GM12878 (cell line): ENCODE data around the gene ATP8B1. TPM values are rescaled to one million over a fixed set of nuclear protein-coding genes. Genes with fewer than 3 reads are reported as not detected.

Experiments
- ATAC-seq: fragments of 200-7000 bp; cut with Tn5 transposase; 3 replicates; pipeline ENCODE4 v1.9.1; 2020; ENCODE audit warnings: mild to moderate bottlenecking, moderate library complexity
- BruUV-seq: library from RNA; stranded (reverse); fragments of 400-500 nt; replicated peaks from 2 replicates; lab custom pipeline; 2021; lab: Mats Ljungman, UMichigan
- CTCF ChIA-PET: fragments of 300-600 bp; sonication (Branson Sonifier 250); formaldehyde crosslinking; extraction: SDS; loops from one replicate; lab custom pipeline; 2021; ENCODE audit warnings: inconsistent platforms; lab: Yijun Ruan, JAX
- POLR2A ChIA-PET: fragments of 350-600 bp; formaldehyde crosslinking; extraction: SDS; loops from one replicate; lab custom pipeline; 2021; ENCODE audit warnings: inconsistent platforms; lab: Charles Lee
- RAD21 ChIA-PET: fragments of 300-600 bp; sonication (Branson Sonifier 250); formaldehyde crosslinking; loops from one replicate; lab custom pipeline; 2023; ENCODE audit warnings: antibody characterized with exemption; ENCODE audit not compliant: unreplicated experiment; lab: Charles Lee
- SMC1A ChIA-PET: fragments of 300-600 bp; sonication (Branson Sonifier 250); formaldehyde crosslinking; loops from one replicate; lab custom pipeline; 2023; ENCODE audit not compliant: unreplicated experiment, uncharacterized antibody; lab: Charles Lee
- DNase-seq: peaks from one replicate; pipeline ENCODE4 v3.0.0-alpha.2; 2011; ENCODE audit warnings: low read depth, low spot score
- FAIRE-seq: peaks from 3 replicates; lab custom pipeline; 2011; peaks lifted over from hg19 to GRCh38; lab: Jason Lieb, UNC
- H2AFZ ChIP-seq: 2 replicates; pipeline ENCODE4 v1.6.0; 2011; ENCODE audit warnings: low read depth, low read length, control low read depth; ENCODE audit not compliant: control insufficient read depth
- H3K27ac ChIP-seq: 2 replicates; pipeline ENCODE4 v1.5.1; 2011; ENCODE audit warnings: control low read depth; ENCODE audit not compliant: control insufficient read depth, insufficient read depth
- H3K27me3 ChIP-seq, 2 experiments: replicated peaks in 1 of 2; 2 replicates each; pipeline versions ENCODE4 v1.6.0 to v1.6.1; 2011; ENCODE audit warnings: low read length in 1 of 2; ENCODE audit not compliant: control insufficient read depth in 2 of 2, insufficient read depth in 2 of 2
- H3K36me3 ChIP-seq, 2 experiments: 2 replicates each; pipeline ENCODE4 v1.5.1; 2011; ENCODE audit warnings: low read length in 1 of 2; ENCODE audit not compliant: control insufficient read depth in 2 of 2, insufficient read depth in 2 of 2
- H3K4me1 ChIP-seq: 2 replicates; pipeline ENCODE4 v1.6.1; 2011; ENCODE audit warnings: mild to moderate bottlenecking, low read length, moderate library complexity, mixed read lengths; ENCODE audit not compliant: control insufficient read depth, insufficient read depth
- H3K4me2 ChIP-seq: 2 replicates; pipeline ENCODE4 v1.6.0; 2011; ENCODE audit warnings: control low read depth; ENCODE audit not compliant: control insufficient read depth, insufficient read depth
- H3K4me3 ChIP-seq: fragments of 200-600 bp; sonication (generic); 2 replicates; pipeline ENCODE4 v1.5.1; 2016
- H3K79me2 ChIP-seq: 2 replicates; pipeline ENCODE4 v1.6.0; 2011; ENCODE audit warnings: low read length; ENCODE audit not compliant: control insufficient read depth, insufficient read depth
- H3K9ac ChIP-seq: 2 replicates; pipeline ENCODE4 v1.8.0; 2011; ENCODE audit warnings: low read length, control low read depth, mixed read lengths; ENCODE audit not compliant: control insufficient read depth, insufficient read depth
- H3K9me3 ChIP-seq: replicated peaks from 3 replicates; pipeline ENCODE4 v1.5.1; 2011; ENCODE audit warnings: mild to moderate bottlenecking, low read length; ENCODE audit not compliant: control insufficient read depth, insufficient read depth
- H4K20me1 ChIP-seq: 2 replicates; pipeline ENCODE4 v1.6.0; 2011; ENCODE audit not compliant: control insufficient read depth, insufficient read depth
- BRCA1 ChIP-seq: IDR thresholded peaks from 2 replicates; pipeline ENCODE4 v1.6.1; 2011; ENCODE audit warnings: low read depth, low read length, improper control_type of control experiment
- IRF5 ChIP-seq: fragments of 450-650 bp; IDR thresholded peaks from 2 replicates; pipeline ENCODE4 v1.6.1; 2017; ENCODE audit warnings: borderline replicate concordance
- JUNB ChIP-seq: IDR thresholded peaks from 2 replicates; pipeline ENCODE4 v1.6.1; 2016; ENCODE audit warnings: antibody characterized with exemption, mild to moderate bottlenecking
- NBN ChIP-seq: fragments of 450-650 bp; IDR thresholded peaks from 2 replicates; pipeline ENCODE4 v1.6.1; 2016
- RELB ChIP-seq: fragments of 450-650 bp; IDR thresholded peaks from 2 replicates; pipeline ENCODE4 v1.6.1; 2017; ENCODE audit warnings: low read depth, mild to moderate bottlenecking, moderate library complexity
- RFX5 ChIP-seq: IDR thresholded peaks from 2 replicates; pipeline ENCODE4 v1.6.1; 2011; ENCODE audit warnings: low read depth, low read length, improper control_type of control experiment
- SMARCA5 ChIP-seq: fragments of 450-650 bp; IDR thresholded peaks from 2 replicates; pipeline ENCODE4 v1.6.1; 2017; ENCODE audit warnings: mild to moderate bottlenecking
- WGBS: methylation state at CpG from one replicate; pipeline ENCODE4 v1.1.6; 2016; ENCODE audit warnings: low lambda C conversion rate; ENCODE audit not compliant: insufficient replicate concordance, insufficient coverage; ENCODE audit errors: missing lambda C conversion rate; 5-methylcytosine and 5-hydroxymethylcytosine counted together
- in situ Hi-C: fragments of 300-500 bp; cut with MboI; formaldehyde crosslinking; loops from 9 replicates; pipeline ENCODE4 v1.14.3; 2018; ENCODE audit warnings: mixed read lengths
- intact Hi-C: fragments of 100-400 bp; cut with micrococcal nuclease; formaldehyde crosslinking; loops from one replicate; pipeline ENCODE4 v1.14.2; 2022; ENCODE audit not compliant: unreplicated experiment
- polyA plus RNA-seq, 11 experiments: library from polyadenylated mRNA; depleted of rRNA in 4 of 11; unstranded in 6 of 11; stranded (reverse) in 5 of 11; fragments of >200 nt; fragmentation: Nextera tagmentation in 4 of 11; fragmentation: Illumina TruSeq in 1 of 11; extraction: Ambion mirVana in 4 of 11; extraction: Trizol in 1 of 11; gene quantifications; 1 replicate in 1 of 11; 2 replicates in 10 of 11; pipeline versions ENCODE4 v1.2.1 to v1.2.3, GENCODE V29; 2011 to 2016; ENCODE audit warnings: inconsistent platforms in 2 of 11, missing spikeins in 2 of 11, low read depth in 1 of 11
- total RNA-seq, 4 experiments: library from RNA; depleted of rRNA in 3 of 4; stranded (reverse); fragments of >200 nt in 3 of 4; fragmentation: Illumina TruSeq in 1 of 4; extraction: Trizol in 1 of 4; gene quantifications; 2 replicates each; pipeline versions ENCODE4 v1.2.1 to v1.2.3, GENCODE V29; 2013 to 2021

The ATP8B1 gene
- total and polyA plus RNA-seq, 10 of the 15 experiments (the other 5 are each of a cell fraction or from before 2014, with no cell fraction given) = 0.03 to 0.37 (median 0.11) TPM

- Histone ChIP-seq H2AFZ (no peak overlapping the region), H3K4me2 (no peak overlapping the region), H3K9me3 (no peaks in the 10 kb centered on the region), H3K27me3 (no peaks in the 10 kb centered on the region), H3K36me3 (no peaks in the 10 kb centered on the region), H3K4me1 (no peaks in the 10 kb centered on the region; the same call in 1 of the 2 replicates), H4K20me1 (no peaks in the 10 kb centered on the region), H3K4me3 (no peak overlapping the region), H3K79me2 (peaks cover 17% of the 10 kb centered on the region), H3K27ac (no peak overlapping the region), H3K9ac (no peak overlapping the region)
- SMC1A ChIA-PET = no interaction called here
- in situ Hi-C loops (loop anchor here (25.0 kb wide), 1 partner anchor 212 kb away; no protein-coding TSS in a partner anchor), intact Hi-C loops (loop anchor here (5.0 kb wide), 1 partner anchor 217 kb away; no protein-coding TSS in a partner anchor)
- BruUV-seq = no TSS peak
- POLR2A ChIA-PET = no interaction called here
- FAIRE-seq (no peak), ATAC-seq (no peak), DNase-seq (no peak)
- CTCF ChIA-PET = interaction anchor here (0.5 to 1.4 kb wide), 2 partner anchors 123 to 571 kb away, joined by 3 to 4 read pairs; no protein-coding TSS in a partner anchor
- no peak for TF ChIP-seq RELB
- TF ChIP-seq NBN = no peak
- no peak for TF ChIP-seq IRF5
- no peak for TF ChIP-seq SMARCA5
- TF ChIP-seq BRCA1 = no peak
- TF ChIP-seq JUNB = no peak
- TF ChIP-seq RFX5 = no peak
- RAD21 ChIA-PET = no interaction called here
- 79% methylated on average over 4 of the region's 4 CpGs for WGBS
Observed at GRCh38 chr18:57624988-57625387, 178.1 kb downstream of the ATP8B1 start.
